ENCODE results near the gene DAB2IP.

Gene DAB2IP

DNA sequence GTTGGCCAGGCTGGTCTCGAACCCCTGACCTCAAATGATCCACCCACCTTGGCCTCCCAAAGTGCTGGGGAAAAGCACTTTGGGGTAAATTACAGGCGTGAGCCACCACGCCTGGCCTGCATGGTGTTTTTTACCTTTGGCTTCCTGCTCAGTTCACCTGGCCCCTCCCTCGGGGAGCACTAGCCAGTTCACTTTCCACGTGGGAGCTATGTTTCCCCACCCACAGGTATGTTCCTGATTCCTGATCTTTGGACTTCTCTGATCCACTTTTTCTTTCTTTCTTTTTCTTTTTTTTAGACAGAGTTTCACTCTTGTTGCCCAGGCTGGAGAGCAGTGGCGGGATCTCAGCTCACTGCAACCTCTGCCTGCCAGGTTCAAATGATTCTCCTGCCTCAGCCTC lies 15.8 kb downstream of the DAB2IP start:
- Histone ChIP-seq H3K9me3 (ENCODE audit: low read length) (no peaks in the 10 kb centered on the region), H3K36me3 (ENCODE audit: insufficient read depth, low read length) (no peaks in the 10 kb centered on the region), H3K4me1 (ENCODE audit: insufficient read depth, low read length) (peaks cover 7% of the 10 kb centered on the region), H3K4me3 (ENCODE audit: low read length) (no peak overlapping the region), H3K27me3 (ENCODE audit: insufficient read depth, low read length) (no peaks in the 10 kb centered on the region), H2AFZ (ENCODE audit: low read depth, low read length) (no peak overlapping the region)

DNA sequence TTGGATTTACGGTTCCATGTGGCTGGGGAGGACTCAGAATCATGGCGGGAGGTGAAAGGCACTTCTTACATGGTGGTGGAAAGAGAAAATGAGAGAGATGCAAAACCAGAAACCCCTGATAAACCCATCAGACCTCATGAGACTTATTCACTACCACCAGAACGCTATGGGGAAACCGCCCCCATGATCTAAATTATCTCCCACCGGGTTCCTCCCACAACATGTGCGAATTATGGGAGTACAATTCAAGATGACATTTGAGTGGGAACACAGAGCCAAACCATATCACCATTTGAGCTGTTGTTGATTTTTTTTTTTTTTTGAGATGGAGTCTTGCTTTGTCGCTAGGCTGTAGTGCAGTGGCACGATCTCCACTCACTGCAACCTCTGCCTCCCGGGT lies 16.5 kb downstream of the DAB2IP start:
- Histone ChIP-seq H3K9me3 (ENCODE audit: low read length) (no peaks in the 10 kb centered on the region), H3K27me3 (ENCODE audit: insufficient read depth, low read length) (no peaks in the 10 kb centered on the region), H3K4me3 (ENCODE audit: low read length) (no peak overlapping the region), H3K36me3 (ENCODE audit: insufficient read depth, low read length) (no peaks in the 10 kb centered on the region), H3K4me1 (ENCODE audit: insufficient read depth, low read length) (peaks cover 14% of the 10 kb centered on the region), H2AFZ (ENCODE audit: low read depth, low read length) (no peak overlapping the region)

DNA sequence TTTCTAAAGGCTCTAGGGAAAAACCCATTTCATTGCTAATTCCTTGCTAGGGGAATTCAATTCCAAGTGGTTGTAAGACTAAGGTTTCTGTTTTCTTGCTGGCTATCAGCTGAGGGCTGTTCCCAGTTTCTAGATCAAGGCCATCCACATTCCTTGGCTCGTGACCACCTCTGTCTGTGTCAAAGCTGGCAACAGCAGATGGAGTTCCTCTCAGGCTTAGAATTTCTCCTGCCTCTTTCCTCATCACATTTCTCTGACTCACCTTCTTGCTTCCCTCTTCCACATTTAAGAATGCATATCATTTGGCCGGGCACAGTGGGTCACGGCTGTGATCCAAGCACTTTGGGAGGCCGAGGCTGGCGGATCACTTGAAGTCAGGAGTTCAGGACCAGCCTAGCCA lies 19.0 kb downstream of the DAB2IP start:
- no peaks in the 10 kb centered on the region for H3K36me3 ChIP-seq (ENCODE audit: insufficient read depth, low read length)
- H3K27me3 ChIP-seq (ENCODE audit: insufficient read depth, low read length): no peaks in the 10 kb centered on the region
- no peak overlapping the region for H3K4me3 ChIP-seq (ENCODE audit: low read length)
- no peak overlapping the region for H2AFZ ChIP-seq (ENCODE audit: low read depth, low read length)
- no peaks in the 10 kb centered on the region for H3K9me3 ChIP-seq (ENCODE audit: low read length)
- H3K4me1 ChIP-seq (ENCODE audit: insufficient read depth, low read length): peaks cover 16% of the 10 kb centered on the region

DNA sequence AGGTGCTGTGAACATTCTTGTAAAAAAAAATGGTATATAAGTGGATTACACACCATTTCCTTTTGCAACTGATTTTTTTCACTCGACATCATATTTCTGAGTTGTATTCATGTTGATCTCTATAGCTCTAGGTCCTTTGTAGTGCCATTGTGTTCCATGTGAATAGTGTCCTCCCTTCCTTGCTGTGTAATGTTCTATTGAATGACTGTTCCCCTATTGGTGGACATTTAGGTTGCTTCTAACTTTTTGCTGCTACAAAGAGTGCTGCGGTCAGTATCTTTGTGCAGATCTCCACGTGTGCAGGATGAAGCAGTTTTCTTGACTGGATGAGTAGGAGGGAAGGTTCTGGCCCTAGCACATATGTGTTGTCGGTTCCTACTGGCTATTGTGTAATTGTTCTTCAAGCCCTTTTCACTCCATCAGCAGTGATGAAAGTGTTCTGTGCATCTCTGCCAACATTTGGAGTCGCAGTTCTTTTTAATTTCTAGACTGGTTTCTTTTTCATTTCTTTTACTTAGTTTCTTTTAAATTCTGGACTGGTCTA lies 20.2 kb downstream of the DAB2IP start:
- no peak overlapping the region for H2AFZ ChIP-seq (ENCODE audit: low read depth, low read length)
- no peaks in the 10 kb centered on the region for H3K9me3 ChIP-seq (ENCODE audit: low read length)
- H3K27me3 ChIP-seq (ENCODE audit: insufficient read depth, low read length): no peaks in the 10 kb centered on the region
- H3K4me3 ChIP-seq (ENCODE audit: low read length): no peak overlapping the region
- peaks cover 16% of the 10 kb centered on the region for H3K4me1 ChIP-seq (ENCODE audit: insufficient read depth, low read length)
- H3K36me3 ChIP-seq (ENCODE audit: insufficient read depth, low read length): no peaks in the 10 kb centered on the region

DNA sequence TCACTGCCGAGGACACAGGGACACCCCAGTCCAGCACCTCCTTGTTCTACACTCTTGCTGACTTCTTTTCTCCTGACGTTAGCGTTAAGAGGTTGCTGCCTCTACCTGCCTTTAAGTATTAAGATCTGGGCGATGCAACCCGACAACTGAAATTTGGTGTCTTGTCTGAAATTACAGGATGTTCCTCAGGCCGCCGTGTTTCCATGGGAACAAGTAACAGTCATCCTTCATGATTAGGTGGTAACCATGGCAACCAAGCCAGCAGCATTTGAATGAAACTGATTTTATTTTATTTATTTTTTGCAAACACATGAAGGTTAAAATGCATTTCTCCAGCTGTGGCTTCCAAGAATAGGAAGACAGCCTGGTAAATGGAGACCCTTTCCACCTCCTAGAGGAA lies 20.8 kb downstream of the DAB2IP start:
- H3K36me3 ChIP-seq (ENCODE audit: insufficient read depth, low read length): no peaks in the 10 kb centered on the region
- H2AFZ ChIP-seq (ENCODE audit: low read depth, low read length): no peak overlapping the region
- peaks cover 16% of the 10 kb centered on the region for H3K4me1 ChIP-seq (ENCODE audit: insufficient read depth, low read length)
- H3K9me3 ChIP-seq (ENCODE audit: low read length): no peaks in the 10 kb centered on the region
- H3K27me3 ChIP-seq (ENCODE audit: insufficient read depth, low read length): no peaks in the 10 kb centered on the region
- no peak overlapping the region for H3K4me3 ChIP-seq (ENCODE audit: low read length)

DNA sequence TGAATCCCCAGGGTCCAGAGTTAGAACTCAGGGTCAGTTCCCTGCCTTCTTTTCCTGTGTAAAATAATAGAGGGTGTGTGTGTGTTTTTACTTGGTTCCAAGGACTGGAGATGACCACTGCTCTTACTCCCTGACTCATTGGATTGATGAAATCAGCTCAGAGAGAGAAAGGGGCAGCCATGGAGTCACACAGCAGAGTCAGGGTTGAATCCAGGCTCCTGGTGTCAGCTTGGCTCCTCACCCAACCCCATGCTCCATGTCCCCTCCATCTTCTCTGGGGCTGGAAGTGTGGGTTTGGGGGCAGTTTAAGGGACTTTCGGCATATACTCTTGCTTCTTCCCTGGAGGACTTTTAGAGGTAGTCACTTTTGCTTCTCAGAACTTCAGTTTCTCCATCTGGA lies 21.6 kb downstream of the DAB2IP start:
- Histone ChIP-seq H3K9me3 (ENCODE audit: low read length) (no peaks in the 10 kb centered on the region), H2AFZ (ENCODE audit: low read depth, low read length) (no peak overlapping the region), H3K4me3 (ENCODE audit: low read length) (no peak overlapping the region), H3K27me3 (ENCODE audit: insufficient read depth, low read length) (no peaks in the 10 kb centered on the region), H3K4me1 (ENCODE audit: insufficient read depth, low read length) (peaks cover 16% of the 10 kb centered on the region), H3K36me3 (ENCODE audit: insufficient read depth, low read length) (no peaks in the 10 kb centered on the region)

DNA sequence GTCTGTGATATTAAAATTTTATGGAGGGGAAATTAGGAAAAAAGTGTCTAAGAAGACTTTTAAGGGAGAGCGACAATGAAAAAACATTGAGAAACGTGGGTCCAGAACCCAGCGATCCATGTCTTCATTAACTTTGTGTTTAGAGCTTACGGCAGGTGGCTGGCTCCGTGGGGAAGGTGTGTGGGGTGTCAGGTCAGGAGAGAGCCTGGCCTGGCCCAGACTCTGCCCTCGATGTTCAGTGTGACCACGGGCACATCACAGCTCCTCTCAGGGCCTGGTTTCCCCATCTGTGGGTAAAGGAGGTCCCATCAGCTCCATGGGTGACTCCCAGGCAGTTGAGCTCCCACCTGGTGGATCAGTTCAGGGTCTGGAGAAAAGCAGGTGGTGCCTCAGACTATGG lies 22.1 kb downstream of the DAB2IP start:
- H3K27me3 ChIP-seq (ENCODE audit: insufficient read depth, low read length): no peaks in the 10 kb centered on the region
- H3K36me3 ChIP-seq (ENCODE audit: insufficient read depth, low read length): no peaks in the 10 kb centered on the region
- no peak overlapping the region for H2AFZ ChIP-seq (ENCODE audit: low read depth, low read length)
- H3K4me3 ChIP-seq (ENCODE audit: low read length): no peak overlapping the region
- no peaks in the 10 kb centered on the region for H3K9me3 ChIP-seq (ENCODE audit: low read length)
- peaks cover 16% of the 10 kb centered on the region for H3K4me1 ChIP-seq (ENCODE audit: insufficient read depth, low read length)

DNA sequence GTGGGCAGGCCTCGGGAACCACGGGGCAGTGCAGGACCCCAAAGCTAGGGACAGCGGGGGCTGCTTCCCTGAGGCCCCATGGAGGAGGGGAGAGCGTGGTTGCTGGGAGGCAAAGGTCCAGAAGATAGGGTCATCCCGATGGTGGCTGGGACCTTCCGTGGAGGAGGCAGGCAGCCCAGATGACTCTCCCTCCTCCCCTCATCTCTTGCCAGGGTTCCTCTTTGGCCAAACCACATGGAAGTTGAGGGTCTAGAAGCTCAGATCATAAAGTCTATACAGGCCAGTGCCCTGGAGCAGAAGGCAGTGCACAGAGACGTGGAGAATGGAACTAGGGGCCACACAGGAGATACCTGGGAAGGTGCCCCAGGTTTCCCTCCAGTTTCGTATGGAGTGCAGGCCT lies 22.6 kb downstream of the DAB2IP start:
- Histone ChIP-seq H3K36me3 (ENCODE audit: insufficient read depth, low read length) (no peaks in the 10 kb centered on the region), H3K9me3 (ENCODE audit: low read length) (no peaks in the 10 kb centered on the region), H2AFZ (ENCODE audit: low read depth, low read length) (no peak overlapping the region), H3K27me3 (ENCODE audit: insufficient read depth, low read length) (no peaks in the 10 kb centered on the region), H3K4me1 (ENCODE audit: insufficient read depth, low read length) (peaks cover 16% of the 10 kb centered on the region), H3K4me3 (ENCODE audit: low read length) (no peak overlapping the region)

DNA sequence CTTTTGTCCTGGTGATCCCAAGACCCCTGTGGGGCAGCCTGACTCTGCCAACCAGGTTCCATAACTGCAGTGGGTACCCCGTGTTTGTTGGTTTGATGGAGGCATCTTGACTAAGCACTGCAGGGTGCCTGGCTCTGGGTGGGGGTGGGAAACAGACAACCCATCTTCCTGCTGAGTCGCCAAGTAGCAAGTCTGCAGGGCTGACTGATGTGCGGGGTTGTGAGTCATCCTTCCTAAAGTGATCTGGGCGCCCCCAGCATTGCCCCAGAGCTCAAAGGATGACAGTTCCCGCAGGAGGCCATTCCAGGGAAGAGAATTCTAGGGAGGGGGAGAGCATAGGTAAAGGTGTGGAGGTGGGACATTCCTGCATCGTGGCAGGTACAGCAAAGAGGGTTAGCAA lies 23.5 kb downstream of the DAB2IP start:
- Histone ChIP-seq H3K36me3 (ENCODE audit: insufficient read depth, low read length) (no peaks in the 10 kb centered on the region), H3K4me3 (ENCODE audit: low read length) (no peak overlapping the region), H3K9me3 (ENCODE audit: low read length) (no peaks in the 10 kb centered on the region), H2AFZ (ENCODE audit: low read depth, low read length) (no peak overlapping the region), H3K4me1 (ENCODE audit: insufficient read depth, low read length) (peaks cover 16% of the 10 kb centered on the region), H3K27me3 (ENCODE audit: insufficient read depth, low read length) (no peaks in the 10 kb centered on the region)

DNA sequence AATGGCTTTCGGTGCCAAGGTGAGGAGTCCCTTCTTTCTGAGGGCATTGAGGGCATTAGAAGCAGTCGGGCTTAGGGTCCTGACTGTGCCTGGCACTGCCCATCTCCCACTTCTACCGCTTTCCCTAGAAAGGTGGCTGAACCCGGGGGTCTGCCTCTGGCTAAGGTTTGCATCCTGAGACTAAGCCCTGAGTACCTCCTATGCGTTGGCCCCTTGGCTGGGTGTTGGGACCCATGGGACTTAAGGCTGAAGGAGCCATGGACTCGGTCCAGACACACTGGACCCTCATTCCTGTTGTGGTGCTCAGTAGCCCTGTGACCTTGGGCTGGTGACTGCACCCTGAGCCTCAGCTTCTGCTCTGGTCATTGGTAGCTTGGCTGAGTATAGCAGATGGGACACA lies 23.9 kb downstream of the DAB2IP start:
- no peaks in the 10 kb centered on the region for H3K27me3 ChIP-seq (ENCODE audit: insufficient read depth, low read length)
- no peak overlapping the region for H2AFZ ChIP-seq (ENCODE audit: low read depth, low read length)
- no peaks in the 10 kb centered on the region for H3K9me3 ChIP-seq (ENCODE audit: low read length)
- no peaks in the 10 kb centered on the region for H3K36me3 ChIP-seq (ENCODE audit: insufficient read depth, low read length)
- peaks cover 16% of the 10 kb centered on the region for H3K4me1 ChIP-seq (ENCODE audit: insufficient read depth, low read length)
- no peak overlapping the region for H3K4me3 ChIP-seq (ENCODE audit: low read length)

DNA sequence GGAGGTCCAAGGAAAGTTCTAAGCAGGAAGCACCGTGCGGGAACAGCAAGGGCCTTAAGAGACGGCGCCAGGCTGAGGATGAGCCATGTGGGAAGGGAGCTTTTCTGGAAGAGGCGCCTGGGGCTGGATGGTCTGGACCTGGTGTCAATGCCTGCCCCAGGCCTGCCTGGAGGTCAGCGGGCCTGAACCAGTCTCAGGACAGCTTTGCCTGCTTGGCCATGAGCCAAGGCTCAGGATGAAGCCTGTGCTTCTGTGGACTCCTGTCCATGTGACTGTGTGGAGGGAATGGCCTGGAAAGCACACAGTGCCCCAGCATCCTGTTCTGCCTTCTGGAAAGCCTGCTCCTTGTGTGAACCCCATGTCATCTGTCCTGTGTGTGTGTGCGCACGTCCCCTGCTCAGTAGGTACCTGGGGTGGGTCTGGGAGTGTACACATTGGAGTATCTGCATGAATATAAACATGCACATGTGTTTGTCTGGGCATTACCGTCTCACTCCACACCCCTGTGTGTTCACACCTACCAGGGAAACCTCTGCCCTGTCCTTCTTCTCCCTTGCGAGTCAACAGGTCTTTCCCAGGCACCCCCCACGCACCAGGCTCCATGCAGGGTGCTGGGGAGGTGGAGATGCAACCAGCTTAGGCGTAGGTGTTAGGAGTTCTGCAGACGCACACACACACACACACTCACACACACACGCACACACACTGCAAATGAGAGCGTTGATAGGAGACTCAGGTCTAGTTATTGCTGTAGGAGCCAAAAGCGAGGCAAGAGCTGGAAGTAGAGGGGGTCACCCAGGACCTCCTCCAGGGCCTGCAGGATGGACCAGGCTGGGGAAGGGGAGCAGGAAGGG lies 24.8 kb downstream of the DAB2IP start:
- Histone ChIP-seq H2AFZ (ENCODE audit: low read depth, low read length) (no peak overlapping the region), H3K4me3 (ENCODE audit: low read length) (no peak overlapping the region), H3K9me3 (ENCODE audit: low read length) (no peaks in the 10 kb centered on the region), H3K4me1 (ENCODE audit: insufficient read depth, low read length) (peaks cover 16% of the 10 kb centered on the region), H3K36me3 (ENCODE audit: insufficient read depth, low read length) (no peaks in the 10 kb centered on the region), H3K27me3 (ENCODE audit: insufficient read depth, low read length) (no peaks in the 10 kb centered on the region)

DNA sequence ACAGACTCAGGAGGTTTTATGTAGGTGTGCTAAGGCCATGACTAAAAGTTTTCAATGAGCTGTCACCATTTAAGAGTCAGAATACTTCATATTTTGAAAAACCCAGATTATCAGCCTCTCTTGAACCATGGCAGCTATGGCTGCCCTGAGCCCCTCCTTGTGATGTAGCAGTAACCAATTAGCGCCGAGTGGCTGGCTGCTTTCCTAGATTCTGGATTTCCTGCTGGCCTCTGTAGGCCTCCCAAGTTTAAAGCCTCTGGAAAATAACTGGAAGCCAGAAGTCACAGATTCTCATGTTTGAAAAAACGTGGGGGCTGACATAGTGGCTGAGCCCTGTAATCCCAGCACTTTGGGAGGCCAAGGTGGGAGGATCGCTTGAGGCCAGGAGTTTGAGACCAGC lies 25.5 kb downstream of the DAB2IP start:
- Histone ChIP-seq H3K4me3 (ENCODE audit: low read length) (no peak overlapping the region), H3K9me3 (ENCODE audit: low read length) (no peaks in the 10 kb centered on the region), H3K4me1 (ENCODE audit: insufficient read depth, low read length) (peaks cover 11% of the 10 kb centered on the region), H3K36me3 (ENCODE audit: insufficient read depth, low read length) (no peaks in the 10 kb centered on the region), H2AFZ (ENCODE audit: low read depth, low read length) (no peak overlapping the region), H3K27me3 (ENCODE audit: insufficient read depth, low read length) (no peaks in the 10 kb centered on the region)

DNA sequence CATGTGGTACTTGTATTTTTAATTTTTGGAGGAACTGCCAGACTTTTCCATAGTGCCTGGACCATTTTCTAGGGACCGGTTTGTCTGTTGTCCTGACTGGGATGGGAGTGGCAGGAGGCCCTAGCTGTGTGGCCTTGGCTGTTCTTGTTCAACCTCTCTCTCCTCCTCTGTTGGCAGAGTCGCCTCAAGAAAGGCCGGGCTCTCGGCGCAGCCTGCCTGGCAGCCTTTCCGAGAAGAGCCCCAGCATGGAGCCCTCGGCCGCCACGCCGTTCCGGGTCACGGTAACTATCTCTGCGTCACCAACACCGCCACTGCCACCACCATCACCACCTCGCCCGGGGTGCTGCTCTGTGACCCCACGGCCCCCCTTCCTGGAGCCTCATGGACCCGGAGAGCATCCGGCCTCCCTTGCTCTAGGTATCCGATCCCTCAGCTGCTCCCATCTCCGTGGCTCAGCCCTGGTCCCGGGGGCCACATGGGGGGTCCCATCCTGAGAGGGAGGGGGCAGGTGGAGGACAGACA lies 27.1 kb downstream of the DAB2IP start:
- Histone ChIP-seq H3K4me3 (ENCODE audit: low read length) (no peak overlapping the region), H3K4me1 (ENCODE audit: insufficient read depth, low read length) (no peaks in the 10 kb centered on the region), H3K36me3 (ENCODE audit: insufficient read depth, low read length) (no peaks in the 10 kb centered on the region), H2AFZ (ENCODE audit: low read depth, low read length) (no peak overlapping the region), H3K9me3 (ENCODE audit: low read length) (no peaks in the 10 kb centered on the region), H3K27me3 (ENCODE audit: insufficient read depth, low read length) (no peaks in the 10 kb centered on the region)

Data from neuron (in vitro differentiated cells).